ENCODE data around the gene PATE2.

The PATE2 gene

DNA sequence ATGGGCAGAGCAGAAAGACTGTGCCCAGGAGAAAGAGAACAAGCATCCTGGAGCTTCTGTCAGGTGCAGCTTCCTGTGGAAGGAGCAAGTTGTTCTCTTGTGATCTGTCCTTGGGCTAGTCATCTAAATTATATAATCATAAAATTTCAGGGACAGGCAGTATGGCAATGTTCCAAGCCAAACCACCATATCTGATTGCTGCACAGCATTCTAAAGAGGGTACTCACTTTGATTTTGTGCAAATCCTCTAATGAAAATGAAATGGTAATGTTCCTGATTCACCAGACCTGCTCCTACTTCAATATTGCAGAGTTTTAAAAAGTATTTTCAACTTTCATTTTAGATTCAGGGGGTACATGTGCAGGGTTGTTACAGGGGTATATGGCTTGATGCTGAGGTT is at the start of gene PATE2:
Gene PATE2, minus strand, starts transcription at position 101 of the 400 bp plus-strand sequence. Its CDS starts 55 bp downstream, at position 46.
- DNase-seq = no peak

- no peak for DNase-seq
Measured at GRCh38 chr11:125807909-125808308, 29.3 kb upstream of the PATE2 start.

DNA sequence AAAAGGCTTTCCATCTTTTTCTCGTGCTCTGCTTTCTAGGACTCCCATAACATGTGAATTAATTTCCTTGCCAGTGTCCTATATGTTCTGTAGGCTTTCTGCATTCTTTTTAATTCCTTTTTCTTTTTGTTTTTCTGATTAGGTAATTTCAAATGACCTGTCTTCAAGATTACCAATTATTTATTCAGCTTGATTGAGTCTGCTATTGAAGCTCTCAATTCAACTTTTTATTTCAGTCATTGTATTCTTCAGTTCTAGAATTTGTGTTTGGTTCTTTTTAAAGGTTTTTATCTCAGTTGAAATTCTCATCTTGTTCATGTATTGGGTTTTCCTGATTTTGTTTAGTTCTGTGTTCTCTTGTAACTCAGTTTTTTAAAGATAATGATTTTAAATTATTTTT is 23.8 kb upstream of the PATE2 start:
- no peak for DNase-seq

- DNase-seq = no peak
Measured at GRCh38 chr11:125799808-125800207, 21.2 kb upstream of the PATE2 start.

DNA sequence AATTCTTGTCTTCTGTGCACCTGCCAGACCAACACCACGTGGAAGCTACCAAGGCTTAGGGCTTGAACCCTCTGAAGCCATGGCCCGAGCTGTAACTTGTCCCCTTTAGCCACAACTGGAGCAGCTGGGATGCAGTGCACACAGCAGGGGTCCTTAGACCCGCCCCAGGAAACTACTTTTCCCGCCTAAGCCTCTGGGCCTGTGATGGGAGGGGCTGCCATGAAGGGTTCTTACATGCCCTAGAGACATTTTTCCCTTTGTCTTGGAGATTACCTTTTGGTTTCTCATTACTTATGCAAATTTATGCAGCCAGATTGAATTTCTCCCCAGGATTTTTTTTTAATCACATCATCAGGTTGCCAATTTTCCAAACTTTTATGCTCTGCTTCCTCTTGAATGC is 19.0 kb upstream of the PATE2 start:
- no peak for DNase-seq

DNA sequence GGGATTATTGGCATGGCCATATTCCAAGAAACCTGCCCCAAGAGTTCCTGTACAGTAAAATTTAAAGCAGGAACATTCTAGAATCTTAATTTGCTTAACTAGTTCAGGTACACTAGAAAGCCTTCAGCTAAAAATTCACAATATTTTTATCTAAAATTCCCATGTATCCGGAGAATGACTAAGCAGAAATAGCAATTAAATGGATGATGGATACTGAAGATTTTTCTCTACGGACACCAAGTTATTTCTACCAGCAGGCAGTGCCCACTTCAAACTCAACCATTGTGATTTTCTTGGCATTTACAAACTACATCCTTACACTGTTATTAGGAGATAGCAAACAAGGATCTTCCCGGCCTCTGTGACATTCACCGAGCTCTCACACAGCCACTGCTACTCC is 12.2 kb upstream of the PATE2 start:
- DNase-seq = no peak

DNA sequence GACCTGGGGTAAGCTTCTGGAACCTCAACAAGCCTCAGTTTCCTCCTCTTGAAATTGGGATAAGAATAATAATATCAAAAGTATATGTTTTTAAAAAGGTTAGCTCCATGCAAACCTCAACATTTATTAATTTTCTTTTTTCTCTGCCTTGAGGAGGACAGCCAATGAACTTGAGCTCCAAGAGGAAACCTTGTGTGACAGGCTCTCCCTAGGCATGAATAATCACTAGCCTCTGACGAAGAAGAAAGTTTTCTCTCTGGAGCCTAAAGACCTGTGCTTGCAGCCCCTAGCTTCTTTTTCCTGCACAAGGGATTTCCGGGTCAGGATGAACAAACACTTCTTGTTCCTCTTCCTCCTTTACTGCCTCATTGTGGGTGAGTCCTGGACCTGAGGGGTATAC is 9.2 kb upstream of the PATE2 start, which contains the start of gene PATE3:
Gene PATE3, plus strand, starts transcription at position 301 of the 400 bp plus-strand sequence. Its CDS starts 25 bp downstream, at position 326.
- DNase-seq = no peak

DNA sequence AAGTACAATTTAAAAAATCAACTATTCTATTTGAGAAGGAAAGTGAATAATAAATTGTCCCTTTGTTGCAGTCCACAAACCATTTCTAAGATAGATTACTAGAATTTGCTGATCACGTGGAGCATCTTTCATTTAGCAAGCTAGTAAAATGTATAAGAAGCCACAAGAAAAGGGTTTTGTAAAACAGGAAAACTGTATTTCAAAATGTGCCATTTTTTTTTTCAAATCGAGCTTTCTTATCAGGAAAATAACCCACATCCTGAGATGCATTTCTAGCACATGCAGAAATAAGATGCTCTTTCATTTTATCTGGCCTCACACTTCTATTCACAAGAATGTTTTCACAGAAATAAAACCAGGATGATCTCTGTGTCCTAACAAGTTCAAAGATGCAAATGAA is 6.0 kb upstream of the PATE2 start:
- DNase-seq = no peak

DNA sequence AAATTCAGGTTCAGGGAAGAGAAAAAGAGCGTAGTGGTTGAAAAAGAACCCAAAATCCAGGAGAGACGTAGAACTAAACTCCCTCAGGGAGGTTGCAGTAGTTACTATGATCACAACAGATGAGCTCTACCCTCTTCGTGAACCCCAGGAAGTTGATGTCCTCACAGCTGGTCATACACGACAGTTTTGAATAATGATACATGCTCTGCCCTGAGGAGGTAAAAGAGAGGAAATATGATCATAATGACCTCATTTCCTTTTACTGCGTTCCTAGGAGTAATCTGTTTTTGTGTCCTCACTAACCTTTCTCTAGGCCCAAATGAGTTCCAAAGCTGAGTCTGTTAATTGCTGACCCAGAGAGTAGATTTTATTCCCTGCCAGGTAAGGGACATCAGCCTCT is 1.3 kb downstream of the PATE2 start:
- no peak for DNase-seq

- DNase-seq = no peak
Measured at GRCh38 chr11:125773516-125773915, 5.1 kb downstream of the PATE2 start.

GRCh38 chr11:125772834-125773505 is 5.7 kb downstream of the PATE2 start:
- DNase-seq = no peak

- no peak for DNase-seq
Measured at GRCh38 chr11:125770583-125770982, 8.0 kb downstream of the PATE2 start.

GRCh38 chr11:125768336-125769046 is 10.1 kb downstream of the PATE2 start:
- DNase-seq = no peak

GRCh38 chr11:125766251-125766650 is 12.4 kb downstream of the PATE2 start:
- no peak for DNase-seq

GRCh38 chr11:125763483-125763882 is 15.1 kb downstream of the PATE2 start:
- no peak for DNase-seq

DNA sequence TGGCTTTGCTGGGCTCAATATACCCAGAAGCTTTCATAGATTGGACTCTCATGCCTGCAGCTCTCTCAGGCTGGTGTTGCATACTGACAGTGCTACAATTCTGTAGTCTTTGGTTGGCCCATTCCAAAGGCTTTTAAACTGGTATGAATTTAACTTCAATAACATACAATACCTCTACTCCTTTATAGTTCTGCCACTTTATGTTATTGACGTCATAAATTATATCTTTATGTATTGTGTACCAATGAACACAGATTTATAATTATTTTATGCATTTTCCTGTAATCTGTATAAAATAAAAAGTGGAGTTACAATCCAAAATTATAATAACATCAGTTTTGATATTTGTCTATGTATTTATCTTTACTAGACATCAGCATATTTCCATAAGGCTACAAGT is 16.2 kb downstream of the PATE2 start:
- no peak for DNase-seq

- DNase-seq = no peak
Measured at GRCh38 chr11:125756050-125756449, 22.6 kb downstream of the PATE2 start.

DNA sequence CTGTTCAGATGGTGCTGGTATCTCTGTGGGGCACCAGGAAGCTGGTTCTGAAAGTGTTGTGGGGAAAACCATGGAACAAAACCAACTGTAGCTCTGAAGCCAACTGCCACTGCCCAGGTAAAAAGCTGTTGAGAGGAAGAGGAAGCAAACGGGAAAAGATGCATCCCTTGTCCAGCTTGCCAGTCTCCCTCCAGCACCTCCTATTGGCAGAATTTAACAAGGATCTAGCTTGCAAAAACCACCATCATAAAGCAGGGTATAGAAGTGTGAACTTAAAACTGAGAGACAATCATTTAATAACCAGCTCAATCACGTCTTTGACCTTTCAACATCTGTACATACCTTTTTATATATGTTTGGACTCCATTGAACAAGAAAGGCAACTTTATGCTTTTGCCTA is 28.0 kb downstream of the PATE2 start:
- DNase-seq = no peak

GRCh38 chr11:125745979-125746378 is 32.6 kb downstream of the PATE2 start, which contains the start of gene PATE1:
Gene PATE1 (plus strand): TSS chr11:125746279. CDS start chr11:125746305, 26 bp downstream.
- DNase-seq = no peak

DNA sequence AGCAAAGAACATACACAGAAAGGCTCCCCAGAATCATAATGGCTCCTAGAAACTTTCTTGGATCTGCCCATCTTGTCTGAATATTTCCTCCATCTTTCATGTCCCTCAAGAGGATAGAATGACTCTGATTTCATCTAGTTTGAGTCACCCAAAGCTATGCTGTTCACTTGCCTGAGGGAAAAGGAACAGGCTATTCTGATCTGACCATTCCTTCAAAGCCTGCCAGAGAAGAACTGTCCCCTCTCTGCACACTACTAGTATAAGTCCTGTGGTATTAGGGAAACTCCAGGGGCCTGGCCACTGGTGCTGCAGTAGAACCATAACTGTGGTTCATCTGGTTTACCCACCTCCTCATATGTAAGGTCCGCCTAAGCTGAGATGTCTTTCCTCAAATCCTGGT is 34.9 kb downstream of the PATE2 start:
- DNase-seq = no peak

GRCh38 chr11:125740617-125741016 is 38.0 kb downstream of the PATE2 start:
- no peak for DNase-seq

DNA sequence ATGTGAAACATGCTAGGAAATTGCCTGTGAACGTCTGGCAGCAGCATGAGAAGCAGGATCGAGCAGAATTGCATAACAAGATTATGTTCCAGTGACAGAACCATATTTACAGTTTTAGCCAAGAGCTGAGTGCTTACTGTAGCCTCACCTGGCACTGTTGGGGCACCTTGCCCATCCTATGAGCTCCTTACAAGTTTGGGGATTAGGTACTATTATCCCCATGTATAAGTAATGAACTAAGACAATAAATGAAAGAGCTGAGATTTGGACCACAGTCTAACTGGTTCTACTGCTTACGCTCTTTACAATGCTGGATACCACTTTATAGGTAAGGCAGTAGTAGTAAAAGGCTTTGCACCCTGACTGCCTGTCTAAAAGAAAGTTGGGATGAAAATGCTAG is 49.7 kb downstream of the PATE2 start:
- no peak for DNase-seq

Measured in SHP77 treated with DMSO at 0.1 percent for 48 hours (cell line).